Activated CD4-positive, alpha-beta T cell treated with anti-CD3 and anti-CD28 coated beads, Interleukin-2, amount 10 ng/mL, durations not matched to agents 7 days and 5 days (primary cell): ENCODE data around the gene EMP1. TPM values are rescaled to one million over a fixed set of nuclear protein-coding genes. Genes with fewer than 3 reads are reported as not detected.

Source experiments
- CTCF ChIA-PET: fragments of 350-600 bp; sonication (Branson Sonifier 250); formaldehyde crosslinking; loops from one replicate; lab custom pipeline; 2021; ENCODE audit warnings: antibody characterized with exemption; lab: Charles Lee
- POLR2A ChIA-PET: fragments of 350-600 bp; sonication (Branson Sonifier 250); formaldehyde crosslinking; loops from one replicate; lab custom pipeline; 2021; ENCODE audit warnings: antibody characterized with exemption; lab: Charles Lee
- DNase-seq: peaks from one replicate; pipeline ENCODE4 v3.0.0-alpha.2; 2020
- H3K27ac Mint-ChIP-seq: one replicate; pipeline ENCODE4 v1.8.0; 2021; ENCODE audit warnings: mild to moderate bottlenecking, moderate library complexity, mixed read lengths
- H3K27me3 Mint-ChIP-seq: one replicate; pipeline ENCODE4 v1.8.0; 2021; ENCODE audit warnings: mixed read lengths
- H3K36me3 Mint-ChIP-seq: one replicate; pipeline ENCODE4 v1.8.0; 2021; ENCODE audit warnings: low read depth, mixed read lengths
- H3K4me1 Mint-ChIP-seq: one replicate; pipeline ENCODE4 v1.8.0; 2021; ENCODE audit warnings: mixed read lengths
- H3K4me3 Mint-ChIP-seq: one replicate; pipeline ENCODE4 v1.8.0; 2021; ENCODE audit warnings: mild to moderate bottlenecking, moderate library complexity, mixed read lengths
- H3K9me3 Mint-ChIP-seq: one replicate; pipeline ENCODE4 v1.8.0; 2021; ENCODE audit warnings: mixed read lengths
- total RNA-seq, 2 experiments: library from RNA; stranded (reverse); gene quantifications; one replicate each; pipeline ENCODE4 v1.2.3, GENCODE V29; 2021

Gene EMP1
- total RNA-seq, 2 experiments from 2014 or later: 35.0 to 36.1 TPM

GRCh38 chr12:13204428-13204827 is 7.9 kb downstream of the EMP1 start:
- peaks cover 1% of the 10 kb centered on the region for H3K36me3 Mint-ChIP-seq
- no peak for DNase-seq
- POLR2A ChIA-PET: no interaction called here
- peaks cover 10% of the 10 kb centered on the region for H3K27me3 Mint-ChIP-seq
- H3K9me3 Mint-ChIP-seq: no peaks in the 10 kb centered on the region
- CTCF ChIA-PET: no interaction called here
- peaks cover 35% of the 10 kb centered on the region for H3K4me1 Mint-ChIP-seq
- no peak overlapping the region for H3K27ac Mint-ChIP-seq
- no peak overlapping the region for H3K4me3 Mint-ChIP-seq

GRCh38 chr12:13205809-13206559 is 9.5 kb downstream of the EMP1 start:
- ChIA-PET CTCF (interaction anchor here (1.5 to 2.4 kb wide), 3 partner anchors 10 to 107 kb away, joined by 4 to 11 read pairs (median 7); partner anchors contain the start of gene EMP1), POLR2A (no interaction called here)
- Mint-ChIP-seq H3K9me3 (no peaks in the 10 kb centered on the region), H3K36me3 (no peaks in the 10 kb centered on the region), H3K4me3 (no peak overlapping the region), H3K27me3 (peaks cover 4% of the 10 kb centered on the region), H3K27ac (peak overlapping the region; percentile 41), H3K4me1 (peaks cover 33% of the 10 kb centered on the region)
- no peak for DNase-seq

DNA sequence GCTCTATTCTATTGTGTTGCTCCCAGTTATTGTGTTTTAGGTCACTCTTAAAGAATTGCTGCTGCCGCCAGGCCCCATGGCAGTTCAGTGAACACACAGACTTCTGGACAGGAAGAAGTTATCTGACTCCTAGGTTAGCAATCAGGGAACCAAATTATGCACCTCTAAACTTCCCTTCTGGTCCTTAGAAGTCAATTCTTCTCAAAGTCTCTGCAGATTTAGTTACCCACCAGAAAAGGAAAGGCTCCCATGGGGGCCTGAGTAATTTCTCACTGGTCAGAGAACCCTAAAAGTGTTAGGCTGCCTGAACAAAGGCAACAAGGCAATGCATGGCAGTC is 10.0 kb downstream of the EMP1 start:
- no peak overlapping the region for H3K4me3 Mint-ChIP-seq
- CTCF ChIA-PET: interaction anchor here (0.7 to 2.4 kb wide), 5 partner anchors 10 to 108 kb away, joined by 3 to 11 read pairs (median 4); partner anchors contain the start of gene EMP1
- H3K27me3 Mint-ChIP-seq: peaks cover 4% of the 10 kb centered on the region
- POLR2A ChIA-PET: no interaction called here
- H3K27ac Mint-ChIP-seq: peak overlapping the region; percentile 41
- DNase-seq: no peak
- H3K9me3 Mint-ChIP-seq: no peaks in the 10 kb centered on the region
- no peaks in the 10 kb centered on the region for H3K36me3 Mint-ChIP-seq
- peaks cover 37% of the 10 kb centered on the region for H3K4me1 Mint-ChIP-seq

GRCh38 chr12:13208533-13209435 is 12.3 kb downstream of the EMP1 start:
- POLR2A ChIA-PET: no interaction called here
- DNase-seq: peak; percentile 35

DNA sequence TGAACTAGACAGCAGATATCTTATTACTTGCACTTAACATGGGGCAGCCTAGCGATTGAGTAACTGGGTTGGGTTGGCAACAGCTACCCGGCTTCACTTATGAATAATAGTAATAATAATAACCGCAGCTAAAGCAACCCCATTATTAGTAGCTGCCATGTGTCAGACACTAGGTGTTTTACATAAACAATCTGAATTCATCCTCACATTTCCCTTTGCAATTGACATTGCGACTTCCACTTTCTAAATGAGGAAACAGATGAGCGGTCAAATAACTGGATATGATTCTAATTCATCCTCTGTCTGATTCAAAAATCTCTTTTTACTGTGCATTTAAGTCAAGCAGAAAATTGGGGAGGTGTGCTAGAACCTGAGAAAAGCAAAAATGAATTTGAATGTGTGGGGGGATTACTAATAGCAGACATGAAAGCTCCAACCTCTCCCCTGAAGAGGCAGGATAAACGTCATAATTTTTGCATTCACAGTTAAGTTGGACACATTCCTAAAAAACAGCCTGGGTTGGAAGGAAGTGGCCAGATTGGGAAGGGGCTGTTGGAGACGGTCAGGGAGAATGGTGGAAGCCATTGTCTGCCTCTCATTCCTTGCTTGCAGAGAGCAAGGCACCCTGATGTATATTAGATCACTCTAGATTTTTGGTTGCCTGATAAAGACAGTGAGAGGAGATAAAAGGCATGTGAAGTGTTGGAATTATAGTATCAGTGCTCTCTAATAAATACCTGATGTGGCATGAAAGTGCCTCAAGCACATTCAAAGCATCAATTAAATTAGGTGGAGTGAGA is 13.1 kb downstream of the EMP1 start:
- DNase-seq: no peak
- Mint-ChIP-seq H3K9me3 (no peaks in the 10 kb centered on the region), H3K36me3 (peaks cover 4% of the 10 kb centered on the region), H3K27ac (no peak overlapping the region), H3K4me1 (peaks cover 51% of the 10 kb centered on the region), H3K27me3 (no peaks in the 10 kb centered on the region), H3K4me3 (no peak overlapping the region)
- POLR2A ChIA-PET: no interaction called here
- CTCF ChIA-PET: interaction anchor here (2.3 to 3.3 kb wide), 2 partner anchors 18 to 107 kb away, joined by 7 to 11 read pairs; no protein-coding TSS in a partner anchor

More at GRCh38 chr12:13208533-13209435, 12.3 kb downstream of the EMP1 start:
- Mint-ChIP-seq H3K27ac (no peak overlapping the region), H3K4me3 (no peak overlapping the region), H3K4me1 (peaks cover 53% of the 10 kb centered on the region), H3K9me3 (no peaks in the 10 kb centered on the region), H3K36me3 (peaks cover 3% of the 10 kb centered on the region), H3K27me3 (peaks cover under 1% of the 10 kb centered on the region)
- CTCF ChIA-PET: interaction anchor here (0.7 to 3.3 kb wide), 7 partner anchors 17 to 562 kb away, joined by 3 to 11 read pairs (median 3); no protein-coding TSS in a partner anchor

DNA sequence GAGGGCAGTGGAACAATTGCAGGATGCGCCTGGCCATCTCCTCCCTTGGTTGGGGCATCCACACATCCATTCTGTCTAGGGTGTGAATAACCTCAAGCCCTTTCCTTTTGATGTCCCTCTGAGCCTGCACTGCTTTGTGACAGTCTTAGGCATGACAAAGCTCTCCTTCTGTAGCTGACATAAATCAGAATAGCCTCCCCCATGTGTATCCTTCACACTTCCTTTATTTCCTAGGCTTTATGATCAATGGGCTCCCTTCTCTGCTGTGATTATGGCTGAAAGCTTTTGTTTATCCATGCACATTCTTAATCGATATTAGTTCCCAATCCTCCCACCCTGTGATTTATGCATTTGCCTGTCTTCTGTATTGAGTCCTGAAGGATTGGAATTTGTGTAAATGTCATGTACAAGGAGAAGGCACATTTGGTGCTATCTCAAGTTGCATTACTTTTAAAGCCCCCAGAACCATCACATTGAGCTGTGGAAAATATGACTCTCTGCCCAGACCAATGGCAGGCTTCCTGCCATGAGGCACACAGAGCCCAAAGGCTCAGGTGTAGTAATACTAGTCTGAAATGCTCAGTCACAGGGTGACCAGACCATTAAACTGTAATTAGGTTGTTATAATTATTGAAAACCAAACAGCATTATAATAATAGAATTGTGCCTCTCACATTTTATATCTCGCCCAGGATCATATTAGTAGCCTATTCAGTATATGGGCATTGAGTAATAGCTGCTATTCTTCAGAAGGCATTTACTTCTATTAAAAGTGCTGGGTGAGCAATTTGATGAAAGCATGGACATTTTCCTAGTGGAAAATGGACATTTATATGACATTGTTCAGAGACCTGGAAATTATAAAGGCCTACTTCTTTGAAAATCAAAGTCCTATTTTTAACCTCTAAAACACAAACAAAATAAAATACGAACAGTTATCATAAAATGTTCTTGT is 14.0 kb downstream of the EMP1 start:
- Mint-ChIP-seq H3K4me1 (peaks cover 49% of the 10 kb centered on the region), H3K36me3 (peaks cover 7% of the 10 kb centered on the region), H3K4me3 (no peak overlapping the region), H3K9me3 (no peaks in the 10 kb centered on the region), H3K27ac (no peak overlapping the region), H3K27me3 (no peaks in the 10 kb centered on the region)
- POLR2A ChIA-PET: no interaction called here
- CTCF ChIA-PET: interaction anchor here (1.8 to 3.3 kb wide), 7 partner anchors 19 to 297 kb away, joined by 4 to 17 read pairs (median 10); no protein-coding TSS in a partner anchor
- DNase-seq: no peak

DNA sequence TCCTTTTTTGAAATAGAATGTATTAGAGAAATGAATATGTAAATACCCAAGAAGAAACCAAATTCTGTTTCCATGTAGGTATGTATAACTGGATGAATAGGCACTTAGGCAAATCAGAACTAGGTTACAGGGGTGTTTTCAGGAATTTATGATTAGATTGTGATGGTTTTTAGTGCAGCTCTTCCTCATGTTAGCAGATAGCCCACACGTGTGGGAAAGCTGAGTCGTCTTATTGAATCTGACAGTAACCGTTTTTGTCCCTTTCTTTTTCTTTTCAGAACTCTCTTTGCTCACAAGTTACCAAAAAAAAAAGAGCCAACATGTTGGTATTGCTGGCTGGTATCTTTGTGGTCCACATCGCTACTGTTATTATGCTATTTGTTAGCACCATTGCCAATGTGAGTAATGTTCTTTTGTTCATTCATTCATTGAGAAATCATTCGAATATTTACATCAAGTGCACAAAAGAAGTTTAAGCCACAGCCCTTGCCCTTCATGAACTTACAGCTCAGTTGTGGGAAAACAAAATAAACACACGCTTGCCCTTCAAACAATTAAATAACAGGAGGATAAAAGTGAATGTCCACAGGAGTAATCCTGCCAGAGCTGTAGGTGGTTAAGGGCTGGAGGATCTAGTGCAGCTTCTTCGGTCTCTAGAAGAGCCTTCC is 14.8 kb downstream of the EMP1 start:
- peaks cover 9% of the 10 kb centered on the region for H3K36me3 Mint-ChIP-seq
- no peak overlapping the region for H3K27ac Mint-ChIP-seq
- H3K4me1 Mint-ChIP-seq: peaks cover 41% of the 10 kb centered on the region
- H3K4me3 Mint-ChIP-seq: no peak overlapping the region
- no peaks in the 10 kb centered on the region for H3K27me3 Mint-ChIP-seq
- POLR2A ChIA-PET: interaction anchor here (0.5 to 1.2 kb wide), 3 partner anchors 106 to 252 kb away, joined by 4 to 8 read pairs (median 5); no protein-coding TSS in a partner anchor
- CTCF ChIA-PET: interaction anchor here (0.7 to 2.3 kb wide), 23 partner anchors 9 to 357 kb away, joined by 3 to 17 read pairs (median 5); no protein-coding TSS in a partner anchor
- DNase-seq: no peak
- no peaks in the 10 kb centered on the region for H3K9me3 Mint-ChIP-seq

- peaks cover 9% of the 10 kb centered on the region for H3K36me3 Mint-ChIP-seq
- H3K27ac Mint-ChIP-seq: no peak overlapping the region
- DNase-seq: peak; percentile 81
- H3K9me3 Mint-ChIP-seq: no peaks in the 10 kb centered on the region
- H3K4me3 Mint-ChIP-seq: no peak overlapping the region
- H3K27me3 Mint-ChIP-seq: no peaks in the 10 kb centered on the region
- peaks cover 36% of the 10 kb centered on the region for H3K4me1 Mint-ChIP-seq
- CTCF ChIA-PET: interaction anchor here (0.6 to 2.3 kb wide), 37 partner anchors 10 to 1183 kb away, joined by 3 to 17 read pairs (median 4); partner anchors contain the start of gene BORCS5
- POLR2A ChIA-PET: interaction anchor here (0.5 to 1.2 kb wide), 3 partner anchors 107 to 253 kb away, joined by 4 to 8 read pairs (median 5); no protein-coding TSS in a partner anchor
Observed at GRCh38 chr12:13211859-13212664, 15.5 kb downstream of the EMP1 start.

- CTCF ChIA-PET: no interaction called here
- Mint-ChIP-seq H3K27me3 (peaks cover 3% of the 10 kb centered on the region), H3K4me3 (no peak overlapping the region), H3K9me3 (no peaks in the 10 kb centered on the region), H3K36me3 (peaks cover 11% of the 10 kb centered on the region), H3K4me1 (peaks cover 25% of the 10 kb centered on the region), H3K27ac (no peak overlapping the region)
- no peak for DNase-seq
- POLR2A ChIA-PET: no interaction called here
Observed at GRCh38 chr12:13215056-13215455, 18.5 kb downstream of the EMP1 start.

- Mint-ChIP-seq H3K4me1 (no peaks in the 10 kb centered on the region), H3K4me3 (no peak overlapping the region), H3K27ac (no peak overlapping the region), H3K27me3 (peaks cover 11% of the 10 kb centered on the region), H3K36me3 (peaks cover 9% of the 10 kb centered on the region), H3K9me3 (no peaks in the 10 kb centered on the region)
- CTCF ChIA-PET: interaction anchor here (1.5 kb wide), 1 partner anchor 120 kb away, joined by 3 read pairs; no protein-coding TSS in a partner anchor
- POLR2A ChIA-PET: interaction anchor here (0.6 kb wide), 1 partner anchor 211 kb away, joined by 3 read pairs; no protein-coding TSS in a partner anchor
- DNase-seq: no peak
Observed at GRCh38 chr12:13218641-13219040, 22.1 kb downstream of the EMP1 start.
